Activated CD4-positive, alpha-beta T cell treated with anti-CD3 and anti-CD28 coated beads, Interleukin-2, amount 10 ng/mL, durations not matched to agents 24 days and 14 days (primary cell): Measurements from ENCODE around the gene TMPRSS12. TPM values are rescaled to one million over a fixed set of nuclear protein-coding genes. Genes with fewer than 3 reads are reported as not detected.

Source experiments
- DNase-seq: peaks from one replicate; pipeline ENCODE4 v3.0.0; 2022
- H3K27ac Mint-ChIP-seq: one replicate; pipeline ENCODE4 v1.8.0; 2022; ENCODE audit warnings: mild to moderate bottlenecking, mixed read lengths
- H3K27me3 Mint-ChIP-seq: one replicate; pipeline ENCODE4 v1.8.0; 2022; ENCODE audit warnings: mixed read lengths
- H3K36me3 Mint-ChIP-seq: one replicate; pipeline ENCODE4 v1.8.0; 2022; ENCODE audit warnings: low read depth, mild to moderate bottlenecking, mixed read lengths
- H3K4me1 Mint-ChIP-seq: one replicate; pipeline ENCODE4 v1.8.0; 2021; ENCODE audit warnings: mixed read lengths
- H3K4me3 Mint-ChIP-seq: one replicate; pipeline ENCODE4 v1.8.0; 2022; ENCODE audit warnings: mild to moderate bottlenecking, moderate library complexity, mixed read lengths
- H3K9me3 Mint-ChIP-seq: one replicate; pipeline ENCODE4 v1.8.0; 2021; ENCODE audit warnings: mixed read lengths
- intact Hi-C: fragments of 100-400 bp; cut with micrococcal nuclease; formaldehyde crosslinking; loops from one replicate; pipeline ENCODE4 v1.15.1; 2023
- total RNA-seq: library from RNA; stranded (reverse); gene quantifications from 2 replicates; pipeline ENCODE4 v1.2.3, GENCODE V29; 2022

The TMPRSS12 gene
- total RNA-seq, 1 donor from 2014 or later: not detected

DNA sequence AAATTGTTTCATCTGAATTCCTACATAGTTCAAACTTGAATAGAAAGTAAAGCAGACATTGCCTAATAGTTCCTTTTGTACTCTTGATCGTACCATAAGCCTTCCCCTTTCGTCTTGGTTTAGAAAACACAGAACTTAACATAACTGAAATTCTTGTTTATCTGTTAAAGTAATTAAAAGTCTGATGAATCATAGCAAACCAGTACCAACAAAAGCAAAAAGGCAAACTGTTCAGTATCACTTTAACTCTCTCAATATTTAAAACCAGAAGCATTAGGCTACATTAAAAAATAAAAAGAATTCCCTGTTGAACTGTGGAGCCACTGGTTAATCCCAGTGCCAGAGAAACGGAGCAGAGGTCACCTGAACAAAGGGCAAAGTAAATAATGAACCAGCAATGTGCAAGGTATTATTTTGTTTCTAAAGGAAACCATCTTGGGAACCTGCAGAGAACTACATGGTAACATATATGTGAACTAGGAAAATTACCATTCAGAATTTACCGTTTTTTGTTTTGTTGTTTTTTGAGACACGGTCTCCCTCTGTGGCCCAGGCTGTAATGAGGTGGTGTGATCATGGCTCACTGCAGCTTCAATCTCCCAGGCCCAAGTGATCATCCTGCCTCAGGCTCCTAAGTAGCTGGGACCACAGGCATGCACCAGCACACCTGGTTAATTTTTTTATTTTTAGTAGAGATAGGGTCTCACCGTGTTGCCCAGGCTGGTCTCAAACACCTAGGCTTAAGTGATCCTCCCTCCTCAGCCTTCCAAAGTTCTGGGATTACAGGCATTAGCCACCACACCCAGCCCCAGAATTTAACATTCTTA is 92.5 kb downstream of the TMPRSS12 start:
- no peak for DNase-seq
- peaks cover 5% of the 10 kb centered on the region for H3K9me3 Mint-ChIP-seq
- H3K27ac Mint-ChIP-seq: no peak overlapping the region
- intact Hi-C loops: no loop called here
- H3K27me3 Mint-ChIP-seq: no peaks in the 10 kb centered on the region
- peaks cover 6% of the 10 kb centered on the region for H3K4me1 Mint-ChIP-seq
- peaks cover 3% of the 10 kb centered on the region for H3K36me3 Mint-ChIP-seq
- no peak overlapping the region for H3K4me3 Mint-ChIP-seq

DNA sequence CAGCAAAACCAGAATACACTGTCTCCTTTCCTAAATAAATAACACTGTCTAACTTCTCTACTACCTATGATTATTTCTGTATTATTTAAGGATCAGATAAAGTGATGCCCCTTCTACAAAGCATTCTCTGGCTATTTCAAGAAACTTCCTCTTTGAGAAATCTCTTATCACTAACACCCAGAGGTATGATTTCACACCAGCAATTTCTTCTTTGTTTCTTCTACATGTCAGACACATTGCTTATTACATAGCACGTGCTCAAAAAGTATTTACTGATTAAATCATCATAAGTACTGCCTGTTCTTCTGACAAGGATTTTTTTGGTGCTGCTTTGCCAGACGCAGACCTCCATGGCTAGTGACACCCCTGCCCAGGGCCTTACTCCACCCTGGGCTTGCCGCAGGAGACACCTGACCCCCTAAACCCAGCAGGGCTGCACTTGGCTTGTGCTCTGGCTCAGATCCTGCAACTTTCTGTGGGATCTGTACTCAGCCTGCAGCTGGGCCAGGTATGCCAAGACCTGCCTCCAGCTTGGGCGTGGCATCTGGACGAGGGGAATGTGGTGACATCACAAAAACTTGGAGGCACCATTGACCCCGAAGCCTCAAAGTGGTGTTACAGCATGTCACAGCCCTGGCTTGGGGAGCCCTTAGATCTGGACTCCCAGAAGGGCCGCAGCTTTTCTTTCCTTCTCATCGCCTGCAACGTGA is 94.2 kb downstream of the TMPRSS12 start:
- H3K27me3 Mint-ChIP-seq: no peaks in the 10 kb centered on the region
- no peak for DNase-seq
- peaks cover 3% of the 10 kb centered on the region for H3K36me3 Mint-ChIP-seq
- H3K4me3 Mint-ChIP-seq: no peak overlapping the region
- H3K27ac Mint-ChIP-seq: no peak overlapping the region
- H3K9me3 Mint-ChIP-seq: peaks cover 5% of the 10 kb centered on the region
- H3K4me1 Mint-ChIP-seq: peaks cover 6% of the 10 kb centered on the region
- intact Hi-C loops: no loop called here

Other genes with a start within 250 kb of the TMPRSS12 start
- gene ATF1, start 78.8 kb upstream of the TMPRSS12 start, total RNA-seq: 66.0 and 67.6 TPM in 2 replicates
- not detected in 2 replicates for gene HIGD1C, start 109.6 kb downstream of the TMPRSS12 start, total RNA-seq
- 54.2 and 56.2 TPM in 2 replicates for gene SLC11A2, start 183.5 kb downstream of the TMPRSS12 start, total RNA-seq
- 75.7 and 77.8 TPM in 2 replicates for gene LETMD1, start 205.4 kb downstream of the TMPRSS12 start, total RNA-seq
- 22.7 and 22.9 TPM in 2 replicates for gene CSRNP2, start 240.7 kb downstream of the TMPRSS12 start, total RNA-seq